Measurements from ENCODE around the gene DOCK4. TPM values are rescaled to one million over a fixed set of nuclear protein-coding genes. Genes with fewer than 3 reads are reported as not detected.

DOCK4 gene
- total and polyA plus RNA-seq, 2 of the 8 experiments (the other 6 are each of a cell fraction or from before 2014, with no cell fraction given), result 5.1 to 23.6 TPM

GRCh38 chr7:112199035-112199655 lies 7.1 kb downstream of the DOCK4 start:
- Histone ChIP-seq H3K23me2 (ENCODE audit: low read depth, low read length) (peaks cover 3% of the 10 kb centered on the region; the same call in 1 of the 2 replicates), H3K18ac (ENCODE audit: extremely low read depth, low read length) (no peak overlapping the region), H4K91ac (replicated peaks; ENCODE audit: insufficient read length, low read length) (no peak overlapping the region), H2BK20ac (ENCODE audit: low read length) (no peak overlapping the region), H3K27me3 (replicated peaks in 1 of 4; ENCODE audit: control insufficient read depth in 3 of 4, extremely low read depth in 1 of 4, insufficient read depth in 3 of 4, low read length in 3 of 4) (no peaks in the 10 kb centered on the region; a peak in 1 of 7 replicates), H3K56ac (replicated peaks; ENCODE audit: insufficient read length, low read depth, low read length) (no peak overlapping the region), H3K14ac (ENCODE audit: insufficient read length) (no peak overlapping the region), H3K79me2 (ENCODE audit: control insufficient read depth in 1 of 2, insufficient read depth in 2 of 2, low read length in 2 of 2) (peaks cover 2 to 87% of the 10 kb centered on the region in 2 experiments; a peak in 3 of 4 replicates), H2BK120ac (replicated peaks; ENCODE audit: low read depth, low read length) (no peak overlapping the region), H3K27ac (ENCODE audit: low read depth, low read length) (no peak overlapping the region), H2BK12ac (ENCODE audit: low read depth, low read length) (no peak overlapping the region), H2BK5ac (ENCODE audit: low read depth, low read length) (no peak overlapping the region), H3K23ac (ENCODE audit: insufficient read length) (no peak overlapping the region), H3K9me3 (ENCODE audit: insufficient read depth in 2 of 2, low read depth in 1 of 2, low read length in 1 of 2) (no peaks in the 10 kb centered on the region), H4K5ac (ENCODE audit: insufficient read length, low read depth, low read length) (no peak overlapping the region), H4K20me1 (replicated peaks in 1 of 2; ENCODE audit: control insufficient read depth in 1 of 2, insufficient read depth in 2 of 2, low read length in 2 of 2) (no peaks in the 10 kb centered on the region), H4K8ac (ENCODE audit: extremely low read depth, insufficient read depth, low read length) (no peak overlapping the region), H3K36me3 (ENCODE audit: control insufficient read depth in 2 of 4, insufficient read depth in 4 of 4, low read length in 3 of 4) (no peaks in the 10 kb centered on the region), H2AFZ (ENCODE audit: low read length) (no peak overlapping the region), H2AK5ac (ENCODE audit: low read depth, low read length) (no peak overlapping the region), H3K4me1 (replicated peaks in 1 of 4; ENCODE audit: control insufficient read depth in 3 of 4, insufficient read depth in 4 of 4, low read length in 3 of 4) (peaks cover 0 to 10% (median 4%) of the 10 kb centered on the region in 4 experiments; a peak in 3 of 7 replicates), H3K9ac (replicated peaks in 1 of 4; ENCODE audit: extremely low read depth in 1 of 4, low read depth in 3 of 4, low read length in 3 of 4) (no peak overlapping the region), H2BK15ac (ENCODE audit: low read length) (no peak overlapping the region), H3K4me3 (ENCODE audit: extremely low read depth in 1 of 4, insufficient read depth in 2 of 4, low read depth in 3 of 4, low read length in 4 of 4) (no peak overlapping the region), H3K4ac (replicated peaks; ENCODE audit: insufficient read length, low read depth, low read length) (no peak overlapping the region), H3K79me1 (ENCODE audit: low read depth, low read length) (peaks cover 3% of the 10 kb centered on the region), H3K4me2 (ENCODE audit: insufficient read depth in 1 of 2, low read depth in 2 of 2, low read length in 2 of 2) (no peak overlapping the region)
- 88% methylated on average over 2 of the region's 2 CpGs; no CpG with 5 or more reads in 1 of the 2 experiments for WGBS, 2 experiments (ENCODE audit: extremely low coverage in 1 of 2, insufficient coverage in 1 of 2, insufficient read length in 1 of 2, insufficient replicate concordance in 2 of 2, low coverage in 1 of 2, low lambda C conversion rate in 2 of 2, missing lambda C conversion rate in 1 of 2)
- POLR2A ChIA-PET (ENCODE audit: partially characterized antibody), result no interaction called here
- DNase-seq (ENCODE audit: low read depth in 1 of 2, low spot score in 2 of 2) (no peak), FAIRE-seq (no peak)
- CTCF ChIA-PET (ENCODE audit: partially characterized antibody), result interaction anchor here (0.6 kb wide), 1 partner anchor 440 kb away, joined by 4 read pairs; no protein-coding TSS in a partner anchor
- TF ChIP-seq SP1 (IDR thresholded peaks at IDR 0.05; ENCODE audit: low read depth, low read length) (no peak), BCL11A (IDR thresholded peaks at IDR 0.05; ENCODE audit: low read depth in 2 of 2, low read length in 2 of 2) (no peak), POLR2AphosphoS5 (IDR thresholded peaks at IDR 0.05; ENCODE audit: low read depth, low read length) (no peak), ASH2L (IDR thresholded peaks at IDR 0.05; ENCODE audit: low read length) (no peak), PHF8 (conservative IDR thresholded peaks at IDR 0.05; ENCODE audit: low read depth, low read length) (no peak), CTCF (IDR thresholded peaks at IDR 0.05; ENCODE audit: control extremely low read depth in 1 of 3, insufficient read depth in 1 of 3, low read depth in 1 of 3, low read length in 3 of 3) (no peak), HDAC6 (IDR thresholded peaks at IDR 0.05; ENCODE audit: low read depth, low read length) (no peak), SIN3A (conservative IDR thresholded peaks at IDR 0.05 in 1 of 2, IDR thresholded peaks at IDR 0.05 in 1 of 2; ENCODE audit: low read depth in 1 of 2, low read length in 2 of 2) (no peak), TAF7 (optimal IDR thresholded peaks at IDR 0.05; ENCODE audit: borderline replicate concordance, low read depth, low read length) (no peak)

All from H1 (cell line).